HEK293T (cell line): ENCODE data around the gene CSNK2A1.

Experiments
- CTCF ChIA-PET: fragments of 350-600 bp; formaldehyde crosslinking; extraction: SDS; loops from one replicate; lab custom pipeline; 2021; ENCODE audit warnings: antibody characterized with exemption, inconsistent platforms; lab: Yijun Ruan, JAX
- POLR2A ChIA-PET: fragments of 350-600 bp; formaldehyde crosslinking; extraction: SDS; loops from one replicate; lab custom pipeline; 2020; ENCODE audit warnings: antibody characterized with exemption, inconsistent platforms; lab: Yijun Ruan, JAX
- DNase-seq: peaks from one replicate; pipeline ENCODE4 v3.0.0; 2012; ENCODE audit warnings: mixed read lengths; ENCODE audit errors: extremely low spot score
- ARNT ChIP-seq: fragments of 450-650 bp; IDR thresholded peaks from 2 replicates; pipeline ENCODE4 v1.6.1; 2017; ENCODE audit warnings: mild to moderate bottlenecking
- BHLHE40 ChIP-seq: fragments of 450-650 bp; IDR thresholded peaks from 2 replicates; pipeline ENCODE4 v1.6.1; 2016; ENCODE audit warnings: mild to moderate bottlenecking, moderate library complexity, borderline replicate concordance
- CTBP1 ChIP-seq: fragments of 450-650 bp; IDR thresholded peaks from 2 replicates; pipeline ENCODE4 v1.6.1; 2016; ENCODE audit warnings: borderline replicate concordance
- ELF4 ChIP-seq: fragments of 450-650 bp; IDR thresholded peaks from 2 replicates; pipeline ENCODE4 v1.6.1; 2017; ENCODE audit warnings: antibody characterized with exemption
- FOXA1 ChIP-seq: fragments of 450-650 bp; IDR thresholded peaks from 2 replicates; pipeline ENCODE4 v1.6.1; 2016; ENCODE audit warnings: mild to moderate bottlenecking
- FOXK2 ChIP-seq: fragments of 450-650 bp; IDR thresholded peaks from 2 replicates; pipeline ENCODE4 v1.6.1; 2016; ENCODE audit warnings: mild to moderate bottlenecking
- FOXM1 ChIP-seq: fragments of 450-650 bp; IDR thresholded peaks from 2 replicates; pipeline ENCODE4 v1.6.1; 2017; ENCODE audit warnings: mild to moderate bottlenecking, borderline replicate concordance
- HDGF ChIP-seq: fragments of 450-650 bp; IDR thresholded peaks from 2 replicates; pipeline ENCODE4 v1.6.1; 2017; ENCODE audit warnings: antibody characterized with exemption, borderline replicate concordance
- L3MBTL2 ChIP-seq: fragments of 450-650 bp; conservative IDR thresholded peaks from 2 replicates; pipeline ENCODE4 v1.6.1; 2016; ENCODE audit warnings: mild to moderate bottlenecking
- LEF1 ChIP-seq: fragments of 450-650 bp; IDR thresholded peaks from 2 replicates; pipeline ENCODE4 v1.6.1; 2017; ENCODE audit warnings: mild to moderate bottlenecking, borderline replicate concordance
- NFRKB ChIP-seq: fragments of 450-650 bp; IDR thresholded peaks from 2 replicates; pipeline ENCODE4 v1.6.1; 2016; ENCODE audit warnings: mild to moderate bottlenecking, moderate library complexity
- PKNOX1 ChIP-seq: fragments of 450-650 bp; IDR thresholded peaks from 2 replicates; pipeline ENCODE4 v1.6.1; 2016
- SP1 ChIP-seq: fragments of 450-650 bp; IDR thresholded peaks from 2 replicates; pipeline ENCODE4 v1.6.1; 2017
- SUZ12 ChIP-seq: fragments of 450-650 bp; IDR thresholded peaks from 2 replicates; pipeline ENCODE4 v1.6.1; 2016; ENCODE audit warnings: mild to moderate bottlenecking
- TARDBP ChIP-seq: fragments of 450-650 bp; IDR thresholded peaks from 2 replicates; pipeline ENCODE4 v1.6.1; 2016
- ZNF384 ChIP-seq: fragments of 450-650 bp; IDR thresholded peaks from 2 replicates; pipeline ENCODE4 v1.6.1; 2016

The CSNK2A1 gene

GRCh38 chr20:444117-444516 is 99.5 kb downstream of the CSNK2A1 start:
- DNase-seq = no peak
- ChIA-PET POLR2A (no interaction called here), CTCF (no interaction called here)
- no peak for TF ChIP-seq NFRKB
- TF ChIP-seq FOXA1 = no peak
- no peak for TF ChIP-seq L3MBTL2
- no peak for TF ChIP-seq CTBP1
- no peak for TF ChIP-seq HDGF
- no peak for TF ChIP-seq BHLHE40
- no peak for TF ChIP-seq TARDBP

GRCh38 chr20:443223-443775 is 100.3 kb downstream of the CSNK2A1 start:
- ChIA-PET POLR2A (no interaction called here), CTCF (interaction anchor here (0.6 to 0.7 kb wide), 2 partner anchors 43 to 571 kb away, joined by 3 read pairs; no protein-coding TSS in a partner anchor)
- TF ChIP-seq HDGF = no peak
- no peak for TF ChIP-seq CTBP1
- no peak for TF ChIP-seq PKNOX1
- TF ChIP-seq SUZ12 = no peak
- TF ChIP-seq FOXA1 = no peak
- TF ChIP-seq L3MBTL2 = no peak
- no peak for TF ChIP-seq ZNF384
- TF ChIP-seq TARDBP = no peak
- no peak for TF ChIP-seq NFRKB
- TF ChIP-seq BHLHE40 = no peak
- no peak for TF ChIP-seq FOXM1
- no peak for TF ChIP-seq ARNT
- no peak for TF ChIP-seq ELF4
- no peak for TF ChIP-seq LEF1
- no peak for DNase-seq

- no peak for TF ChIP-seq ARNT
- TF ChIP-seq FOXM1 = no peak
- TF ChIP-seq NFRKB = no peak
- TF ChIP-seq CTBP1 = no peak
- TF ChIP-seq L3MBTL2 = no peak
- CTCF ChIA-PET = no interaction called here
- DNase-seq = no peak
- POLR2A ChIA-PET = no interaction called here
These were observed 103.0 kb downstream of the CSNK2A1 start for GRCh38 chr20:440636-441035.

GRCh38 chr20:440148-440547 is 103.4 kb downstream of the CSNK2A1 start:
- DNase-seq = no peak
- ChIA-PET CTCF (no interaction called here), POLR2A (no interaction called here)
- TF ChIP-seq LEF1 = no peak
- TF ChIP-seq FOXK2 = no peak
- no peak for TF ChIP-seq CTBP1
- TF ChIP-seq ELF4 = no peak
- TF ChIP-seq HDGF = no peak
- TF ChIP-seq FOXA1 = no peak
- TF ChIP-seq ZNF384 = no peak
- no peak for TF ChIP-seq NFRKB

- TF ChIP-seq LEF1 (no peak), CTBP1 (no peak), FOXA1 (no peak), ARNT (no peak), HDGF (no peak), SP1 (no peak), TARDBP (no peak), FOXK2 (no peak)
- POLR2A ChIA-PET = no interaction called here
- CTCF ChIA-PET = no interaction called here
- DNase-seq = no peak
These were observed 104.8 kb downstream of the CSNK2A1 start for GRCh38 chr20:438571-439469.

GRCh38 chr20:437787-438486 is 105.7 kb downstream of the CSNK2A1 start:
- no peak for DNase-seq
- ChIA-PET CTCF (no interaction called here), POLR2A (interaction anchor here (1.3 kb wide), 1 partner anchor 8 kb away, joined by 3 read pairs; no protein-coding TSS in a partner anchor)
- TF ChIP-seq LEF1 = no peak
- TF ChIP-seq PKNOX1 = no peak
- TF ChIP-seq FOXM1 = no peak
- TF ChIP-seq NFRKB = no peak
- TF ChIP-seq FOXA1 = no peak
- TF ChIP-seq ELF4 = no peak

GRCh38 chr20:436476-436875 is 107.1 kb downstream of the CSNK2A1 start:
- ChIA-PET POLR2A (interaction anchor here (1.3 kb wide), 1 partner anchor 9 kb away, joined by 3 read pairs; no protein-coding TSS in a partner anchor), CTCF (no interaction called here)
- TF ChIP-seq SUZ12 (no peak), L3MBTL2 (no peak), FOXK2 (no peak), SP1 (no peak), CTBP1 (no peak), LEF1 (no peak), ARNT (no peak), BHLHE40 (no peak), PKNOX1 (no peak), ELF4 (no peak), TARDBP (no peak), ZNF384 (no peak), FOXA1 (no peak), HDGF (no peak), NFRKB (no peak), FOXM1 (no peak)

More at GRCh38 chr20:436476-436875, 107.1 kb downstream of the CSNK2A1 start:
- DNase-seq = no peak
